GM20431 (cell line): Measurements from ENCODE around the gene MLLT3.

Experiments used
- in situ Hi-C: fragments of 300-500 bp; cut with MseI, MboI; formaldehyde crosslinking; loops from one replicate; pipeline ENCODE4 v1.15.0; 2020; ENCODE audit warnings: low sequenced_read_pairs; ENCODE audit not compliant: unreplicated experiment

The MLLT3 gene

GRCh38 chr9:20492772-20493171, 129.5 kb downstream of the MLLT3 start:
- in situ Hi-C loops: no loop called here

DNA sequence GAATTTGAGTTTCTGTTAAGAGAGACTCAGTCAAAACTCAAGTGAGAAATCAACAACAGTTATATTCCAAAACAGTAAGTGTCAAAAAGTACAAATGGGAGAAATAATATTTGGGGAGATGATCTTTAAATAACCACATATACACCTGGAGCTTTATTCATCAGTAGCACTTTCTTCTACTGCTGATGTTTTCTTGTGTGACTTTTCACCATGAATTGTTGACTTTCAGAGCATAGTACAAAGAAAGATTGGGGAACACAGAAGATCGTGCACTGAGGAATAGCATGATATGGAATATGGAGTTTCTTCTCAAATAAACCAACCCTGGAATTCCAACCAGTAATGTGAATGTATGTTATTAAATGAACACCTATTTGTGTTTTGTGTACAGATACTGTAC, 130.7 kb downstream of the MLLT3 start:
- in situ Hi-C loops: no loop called here

GRCh38 chr9:20490246-20490834, 132.0 kb downstream of the MLLT3 start:
- in situ Hi-C loops: no loop called here

- in situ Hi-C loops: no loop called here
These were observed 133.6 kb downstream of the MLLT3 start for GRCh38 chr9:20488691-20489090.

DNA sequence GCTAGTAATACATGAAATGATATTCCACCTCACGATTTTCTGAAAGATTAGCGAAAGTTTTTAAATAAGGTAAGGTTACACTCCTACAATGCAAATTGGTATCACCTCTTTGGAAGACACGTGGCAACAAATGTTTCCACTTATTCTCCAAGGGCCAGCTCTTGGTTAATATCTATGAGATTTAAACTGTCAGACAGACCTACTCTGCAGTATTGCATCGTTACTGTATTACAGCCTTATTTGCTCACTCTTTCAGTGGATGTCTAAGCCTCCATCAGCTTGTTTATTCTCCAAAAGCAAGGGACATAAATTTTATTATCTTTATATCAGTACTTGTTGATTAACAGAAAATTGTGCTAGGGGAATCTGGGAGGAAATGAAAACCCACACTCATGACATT, 135.7 kb downstream of the MLLT3 start:
- in situ Hi-C loops: no loop called here

GRCh38 chr9:20481437-20481836, 140.9 kb downstream of the MLLT3 start:
- in situ Hi-C loops: no loop called here

- in situ Hi-C loops: no loop called here
These were observed 142.1 kb downstream of the MLLT3 start for GRCh38 chr9:20480249-20480648.

- in situ Hi-C loops: no loop called here
These were observed 142.7 kb downstream of the MLLT3 start for GRCh38 chr9:20479419-20480155.

- in situ Hi-C loops: no loop called here
These were observed 143.5 kb downstream of the MLLT3 start for GRCh38 chr9:20478786-20479185.

GRCh38 chr9:20477940-20478620, 144.2 kb downstream of the MLLT3 start:
- in situ Hi-C loops: no loop called here

GRCh38 chr9:20476912-20477521, 145.3 kb downstream of the MLLT3 start:
- in situ Hi-C loops: no loop called here

DNA sequence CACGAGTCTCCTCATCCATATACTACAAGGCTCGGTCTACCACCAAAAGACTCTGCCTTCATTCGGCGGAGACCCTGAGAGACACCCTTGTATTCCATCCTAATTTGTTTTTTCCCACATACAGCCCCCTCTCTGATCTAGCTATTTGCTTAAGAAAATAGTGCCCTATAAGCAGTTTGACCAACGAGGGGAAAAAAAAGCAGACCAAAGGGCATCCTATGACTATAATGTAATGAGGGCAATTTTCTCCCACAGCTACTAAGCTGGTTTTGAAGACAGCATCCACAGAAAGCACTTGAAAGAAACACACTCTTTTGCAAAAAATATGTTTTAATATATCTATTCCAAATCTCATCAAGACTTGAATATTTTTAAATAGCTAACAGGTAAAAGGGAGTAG, 147.8 kb downstream of the MLLT3 start:
- in situ Hi-C loops: loop anchor here (25.0 kb wide), 1 partner anchor 112 kb away; no protein-coding TSS in a partner anchor

GRCh38 chr9:20473515-20474013, 148.7 kb downstream of the MLLT3 start:
- in situ Hi-C loops: loop anchor here (25.0 kb wide), 1 partner anchor 111 kb away; no protein-coding TSS in a partner anchor

- in situ Hi-C loops: loop anchor here (25.0 kb wide), 1 partner anchor 110 kb away; no protein-coding TSS in a partner anchor
These were observed 149.8 kb downstream of the MLLT3 start for GRCh38 chr9:20472342-20473045.

DNA sequence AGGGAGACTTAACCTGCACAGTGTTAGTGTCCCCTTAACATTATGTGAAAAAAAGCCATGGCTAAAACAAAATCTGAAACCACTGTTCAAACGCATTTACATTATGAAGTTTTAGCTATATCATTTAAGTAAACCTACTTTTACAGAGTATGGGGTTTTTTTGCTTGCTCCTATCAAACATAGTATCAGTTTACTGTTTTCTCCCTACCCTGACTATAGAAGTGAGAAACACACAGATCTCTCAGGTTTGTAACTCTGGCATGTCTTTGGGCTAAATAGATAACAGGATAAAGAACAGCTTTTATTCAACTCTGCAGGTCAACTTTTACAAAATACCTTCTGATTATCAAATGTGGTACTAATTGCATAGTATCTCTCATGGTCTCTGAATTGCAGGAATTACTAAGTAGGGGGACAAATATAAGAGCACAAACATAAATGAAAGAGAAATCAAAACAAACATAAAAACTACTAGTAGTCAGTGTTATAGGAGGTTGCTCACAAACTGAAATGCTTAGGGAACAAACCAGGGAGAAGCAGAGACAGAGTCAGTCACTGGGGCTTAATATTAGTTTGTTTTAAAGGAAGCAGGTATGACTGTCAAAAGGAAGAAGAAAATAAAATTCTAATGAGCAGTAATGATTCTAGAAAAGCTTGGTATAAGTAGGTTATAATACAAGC, 155.8 kb downstream of the MLLT3 start:
- in situ Hi-C loops: loop anchor here (25.0 kb wide), 1 partner anchor 104 kb away; no protein-coding TSS in a partner anchor

- in situ Hi-C loops: loop anchor here (25.0 kb wide), 1 partner anchor 102 kb away; no protein-coding TSS in a partner anchor
These were observed 158.1 kb downstream of the MLLT3 start for GRCh38 chr9:20464242-20464641.

DNA sequence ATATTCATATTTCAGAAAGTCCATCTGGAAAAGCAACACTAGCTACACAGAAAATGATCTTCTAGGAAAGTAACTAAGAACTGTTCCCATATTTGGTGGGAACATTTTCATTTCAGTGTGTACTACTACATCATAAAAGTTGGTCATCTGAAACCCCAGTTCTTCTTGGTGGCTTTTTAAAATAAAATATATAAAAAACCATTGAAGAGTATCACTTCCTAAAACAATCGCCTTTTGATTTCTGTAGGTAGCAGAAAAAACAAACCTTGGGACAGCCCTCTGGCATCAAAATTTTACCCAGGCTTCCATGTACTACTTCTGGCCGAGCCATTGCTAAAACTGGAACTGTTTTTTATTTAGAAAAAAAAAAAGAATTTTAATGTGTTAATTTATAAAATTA, 158.5 kb downstream of the MLLT3 start:
- in situ Hi-C loops: loop anchor here (25.0 kb wide), 1 partner anchor 102 kb away; no protein-coding TSS in a partner anchor

DNA sequence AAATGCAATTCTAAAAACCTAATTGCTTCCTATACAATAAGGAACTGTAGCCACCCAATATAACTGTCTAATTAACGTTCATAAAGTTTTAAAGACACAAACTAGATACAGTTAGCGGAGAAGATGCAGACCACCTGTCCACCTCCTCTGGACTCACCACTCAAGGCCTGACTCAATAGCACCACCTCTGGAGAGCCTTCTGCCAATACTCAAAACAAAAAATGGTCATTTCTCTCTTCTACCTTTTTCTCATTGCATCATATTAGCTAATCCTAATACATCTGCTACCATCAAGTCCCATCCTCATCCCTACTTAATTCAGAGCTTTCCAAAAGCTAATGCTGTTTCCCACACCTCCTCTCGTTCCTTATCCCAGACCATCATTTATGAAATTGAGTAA, 159.9 kb downstream of the MLLT3 start:
- in situ Hi-C loops: loop anchor here (25.0 kb wide), 1 partner anchor 100 kb away; no protein-coding TSS in a partner anchor

GRCh38 chr9:20447291-20447690, 175.0 kb downstream of the MLLT3 start:
- in situ Hi-C loops: no loop called here
